Effector memory CD4-positive, alpha-beta T cell (primary cell): Measurements from ENCODE around the gene RFX1.

Experiments
- DNase-seq, 3 donors: peaks; one replicate each; pipeline ENCODE4 v3.0.0-alpha.2; 2020
- H3K27ac ChIP-seq: 2 replicates; pipeline ENCODE4 v1.7.0; 2013; ENCODE audit warnings: mild to moderate bottlenecking, low read length, moderate library complexity; ENCODE audit not compliant: insufficient read depth, poor library complexity, severe bottlenecking
- H3K27me3 ChIP-seq: replicated peaks from 2 replicates; pipeline ENCODE4 v1.7.0; 2013; ENCODE audit warnings: mild to moderate bottlenecking, low read length; ENCODE audit not compliant: insufficient read depth, control insufficient read depth, poor library complexity, severe bottlenecking
- H3K36me3 ChIP-seq: 2 replicates; pipeline ENCODE4 v1.7.0; 2013; ENCODE audit warnings: mild to moderate bottlenecking, low read length, moderate library complexity; ENCODE audit not compliant: control insufficient read depth, insufficient read depth
- H3K4me1 ChIP-seq: 2 replicates; pipeline ENCODE4 v1.7.0; 2013; ENCODE audit warnings: low read length, mild to moderate bottlenecking; ENCODE audit not compliant: control insufficient read depth, insufficient read depth, poor library complexity, severe bottlenecking
- H3K4me3 ChIP-seq: 2 replicates; pipeline ENCODE4 v1.7.0; 2013; ENCODE audit warnings: low read length, low read depth, mild to moderate bottlenecking; ENCODE audit not compliant: insufficient read depth, poor library complexity, severe bottlenecking
- H3K9me3 ChIP-seq: 2 replicates; pipeline ENCODE4 v1.7.0; 2013; ENCODE audit warnings: mild to moderate bottlenecking, low read length, moderate library complexity; ENCODE audit not compliant: control insufficient read depth

Gene RFX1

GRCh38 chr19:13935765-13936510 lies 70.2 kb downstream of the RFX1 start:
- no peaks in the 10 kb centered on the region for H3K27me3 ChIP-seq
- H3K4me1 ChIP-seq = no peaks in the 10 kb centered on the region
- no peak for DNase-seq

DNA sequence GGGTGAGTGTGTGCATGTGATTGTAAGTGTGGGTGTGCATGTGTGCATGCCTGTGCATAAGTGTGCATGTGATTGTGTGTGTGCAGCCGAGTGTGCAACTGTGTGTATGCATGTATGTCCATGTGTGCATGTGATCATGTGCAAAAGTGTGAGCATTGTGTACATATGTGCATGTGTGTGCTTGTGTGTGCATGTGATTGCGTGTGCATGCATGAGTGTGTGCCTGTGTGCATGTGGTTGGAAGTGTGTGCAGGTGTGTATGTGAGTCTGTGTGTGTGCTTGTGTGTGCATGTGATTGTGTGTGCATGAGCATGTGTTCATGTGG lies 71.4 kb downstream of the RFX1 start:
- Histone ChIP-seq H3K27me3 (no peaks in the 10 kb centered on the region), H3K27ac (no peak overlapping the region), H3K9me3 (no peaks in the 10 kb centered on the region), H3K4me1 (no peaks in the 10 kb centered on the region), H3K36me3 (no peaks in the 10 kb centered on the region), H3K4me3 (no peak overlapping the region)
- DNase-seq = no peak

More at GRCh38 chr19:13935765-13936510, 70.2 kb downstream of the RFX1 start:
- H3K27ac ChIP-seq = no peak overlapping the region
- H3K36me3 ChIP-seq = no peaks in the 10 kb centered on the region
- no peaks in the 10 kb centered on the region for H3K9me3 ChIP-seq
- no peak overlapping the region for H3K4me3 ChIP-seq

DNA sequence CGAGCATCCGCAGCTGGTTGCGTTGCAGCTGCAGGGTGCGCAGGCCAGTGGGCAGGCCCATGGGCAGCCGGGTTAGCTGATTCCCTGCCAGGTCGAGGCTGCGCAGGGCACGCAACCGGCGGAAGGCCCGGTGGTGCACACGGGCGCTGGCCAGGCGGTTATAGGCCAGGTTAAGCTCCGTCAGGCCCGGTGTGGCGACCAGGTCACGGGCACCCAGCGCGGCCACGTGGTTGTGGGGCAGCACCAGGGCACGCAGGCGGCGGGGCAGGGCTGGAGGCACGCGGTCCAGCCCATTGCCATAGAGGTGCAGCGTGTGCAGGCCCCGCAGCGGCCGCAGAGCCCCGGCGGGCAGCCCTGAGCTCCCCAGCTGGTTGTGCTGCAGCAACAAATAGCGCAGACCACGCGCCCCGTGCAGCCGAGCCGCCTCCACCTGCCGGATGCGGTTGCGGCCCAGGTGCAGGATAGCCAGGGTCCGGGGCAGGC lies 73.2 kb downstream of the RFX1 start:
- peaks cover 5% of the 10 kb centered on the region for H3K36me3 ChIP-seq
- H3K4me1 ChIP-seq = no peaks in the 10 kb centered on the region

GRCh38 chr19:13932149-13932637 lies 73.9 kb downstream of the RFX1 start:
- Histone ChIP-seq H3K27ac (no peak overlapping the region), H3K4me3 (no peak overlapping the region), H3K36me3 (peaks cover 6% of the 10 kb centered on the region), H3K9me3 (no peaks in the 10 kb centered on the region), H3K27me3 (no peaks in the 10 kb centered on the region), H3K4me1 (no peaks in the 10 kb centered on the region)
- no peak for DNase-seq

More for the DNA sequence above, 73.2 kb downstream of the RFX1 start:
- Histone ChIP-seq H3K4me3 (no peak overlapping the region), H3K27ac (no peak overlapping the region), H3K27me3 (no peaks in the 10 kb centered on the region), H3K9me3 (no peaks in the 10 kb centered on the region)
- no peak for DNase-seq

GRCh38 chr19:13931391-13932148 lies 74.5 kb downstream of the RFX1 start:
- Histone ChIP-seq H3K4me1 (no peaks in the 10 kb centered on the region), H3K4me3 (no peak overlapping the region), H3K27ac (no peak overlapping the region), H3K9me3 (no peaks in the 10 kb centered on the region), H3K27me3 (no peaks in the 10 kb centered on the region), H3K36me3 (peaks cover 6% of the 10 kb centered on the region)
- no peak for DNase-seq

DNA sequence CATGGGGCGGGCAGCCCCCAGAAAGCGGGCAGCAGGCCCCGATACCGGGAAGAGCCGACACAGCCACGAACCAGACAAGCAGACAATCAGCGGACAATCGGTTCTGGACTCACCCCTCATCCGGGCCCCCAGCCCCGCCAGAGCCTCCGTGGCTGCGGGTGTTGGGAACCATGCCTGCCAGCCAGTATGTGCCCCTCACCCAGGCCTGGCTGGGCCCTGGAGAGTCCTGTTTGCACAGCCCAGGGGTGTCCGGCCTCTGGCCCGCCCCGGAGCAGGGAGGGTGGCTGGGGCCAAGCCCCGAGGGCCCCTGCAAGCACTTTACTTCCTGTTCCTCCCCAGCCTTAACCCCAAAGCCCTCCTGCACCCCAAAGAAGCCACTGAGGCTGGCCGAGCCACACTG lies 75.7 kb downstream of the RFX1 start:
- no peak for DNase-seq
- no peaks in the 10 kb centered on the region for H3K27me3 ChIP-seq
- no peak overlapping the region for H3K4me3 ChIP-seq
- no peak overlapping the region for H3K27ac ChIP-seq
- no peaks in the 10 kb centered on the region for H3K9me3 ChIP-seq
- H3K4me1 ChIP-seq = no peaks in the 10 kb centered on the region
- H3K36me3 ChIP-seq = peaks cover 10% of the 10 kb centered on the region

- Histone ChIP-seq H3K4me1 (no peaks in the 10 kb centered on the region), H3K27ac (no peak overlapping the region), H3K4me3 (no peak overlapping the region), H3K27me3 (no peaks in the 10 kb centered on the region), H3K9me3 (no peaks in the 10 kb centered on the region), H3K36me3 (peaks cover 10% of the 10 kb centered on the region)
- no peak for DNase-seq
These were observed 76.2 kb downstream of the RFX1 start for GRCh38 chr19:13929956-13930355.

DNA sequence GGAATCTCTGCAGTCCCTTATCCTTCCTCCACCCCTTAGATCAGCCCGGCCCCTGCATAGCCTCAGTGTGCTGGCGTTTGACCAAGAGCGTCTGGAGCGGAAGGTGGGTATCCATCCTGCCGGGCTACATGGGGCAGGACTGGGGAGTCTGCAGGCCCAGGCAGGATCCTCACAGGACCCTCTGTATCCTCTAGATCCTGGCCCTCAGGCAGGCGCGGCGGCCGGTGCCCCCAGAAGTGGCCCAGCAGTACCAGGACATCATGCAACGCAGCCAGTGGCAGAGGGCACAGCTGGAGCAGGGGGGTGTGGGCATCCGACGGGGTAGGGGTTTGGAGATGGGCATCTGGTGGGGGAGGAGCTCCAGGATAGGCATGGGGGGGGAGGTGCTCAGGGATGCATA lies 76.8 kb downstream of the RFX1 start:
- Histone ChIP-seq H3K27me3 (no peaks in the 10 kb centered on the region), H3K36me3 (peaks cover 10% of the 10 kb centered on the region), H3K4me3 (no peak overlapping the region), H3K4me1 (no peaks in the 10 kb centered on the region), H3K27ac (no peak overlapping the region), H3K9me3 (no peaks in the 10 kb centered on the region)
- no peak for DNase-seq

GRCh38 chr19:13926715-13927114 lies 79.4 kb downstream of the RFX1 start:
- no peak overlapping the region for H3K27ac ChIP-seq
- no peaks in the 10 kb centered on the region for H3K27me3 ChIP-seq
- H3K36me3 ChIP-seq = peaks cover 16% of the 10 kb centered on the region
- no peaks in the 10 kb centered on the region for H3K9me3 ChIP-seq
- no peak for DNase-seq
- no peaks in the 10 kb centered on the region for H3K4me1 ChIP-seq
- no peak overlapping the region for H3K4me3 ChIP-seq

DNA sequence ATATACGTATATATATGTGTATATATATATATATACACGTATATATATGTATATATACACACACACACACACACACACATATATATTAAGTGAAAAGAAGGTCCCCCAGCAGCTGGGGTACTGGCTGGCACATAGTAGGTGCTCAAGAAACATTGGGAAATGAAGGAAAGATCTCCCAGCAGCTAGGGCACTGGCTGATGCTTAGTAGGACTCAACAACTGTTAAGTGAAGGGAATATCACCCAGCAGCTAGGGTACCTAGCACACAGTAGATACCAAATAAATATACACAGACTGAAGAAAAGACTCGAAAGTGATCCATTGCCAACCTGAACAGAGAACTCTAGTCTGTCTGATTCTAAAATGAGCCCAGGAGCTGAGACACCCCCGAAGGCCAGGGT lies 80.1 kb downstream of the RFX1 start:
- peaks cover 18% of the 10 kb centered on the region for H3K36me3 ChIP-seq
- no peak overlapping the region for H3K27ac ChIP-seq

More for the DNA sequence above, 80.1 kb downstream of the RFX1 start:
- H3K4me3 ChIP-seq = no peak overlapping the region
- H3K9me3 ChIP-seq = no peaks in the 10 kb centered on the region
- no peak for DNase-seq
- no peaks in the 10 kb centered on the region for H3K27me3 ChIP-seq
- no peaks in the 10 kb centered on the region for H3K4me1 ChIP-seq
